ENCODE data around the gene GCN1. TPM values are rescaled to one million over a fixed set of nuclear protein-coding genes. Genes with fewer than 3 reads are reported as not detected.
A peak's percentile ranks its signal among the peaks of the same experiment; 100 is the strongest.

The GCN1 gene
- total and polyA plus RNA-seq, 10 donors = 10.4 to 131 (median 95.5) TPM

GRCh38 chr12:120081641-120082040 lies 112.9 kb downstream of the GCN1 start:
- Histone ChIP-seq H3K4me1 (peaks cover 2 to 7% (median 4%) of the 10 kb centered on the region in 6 donors), H3K36me3 (no peaks in the 10 kb centered on the region), H3K4me3 (no peak overlapping the region), H3K27me3 (replicated peaks in 1 of 7) (no peaks in the 10 kb centered on the region), H3K9me3 (no peaks in the 10 kb centered on the region), H3K27ac (no peak overlapping the region)
- TF ChIP-seq CTCF (IDR thresholded peaks at IDR 0.05 in 8 of 11, conservative IDR thresholded peaks at IDR 0.05 in 3 of 11) = no peak
- no peak for TF ChIP-seq POLR2A (IDR thresholded peaks at IDR 0.05)
- no peak for TF ChIP-seq POLR2AphosphoS5 (IDR thresholded peaks at IDR 0.05)
- no peak for DNase-seq
- intact Hi-C loops (cut with DNase I; ENCODE audit: low total_unique reads) = no loop called here
- 95 to 98% (median 96%) methylated on average over 2 of the region's 2 CpGs for WGBS, 5 donors

- 68 to 85% (median 76%) methylated on average over 9 of the region's 9 CpGs for WGBS, 5 donors
- H3K27me3 ChIP-seq (replicated peaks in 1 of 7) = no peaks in the 10 kb centered on the region
- intact Hi-C loops (cut with DNase I; ENCODE audit: low total_unique reads) = no loop called here
Observed at GRCh38 chr12:120079411-120080400, 114.8 kb downstream of the GCN1 start.

GRCh38 chr12:120078868-120079267 lies 115.6 kb downstream of the GCN1 start:
- H3K36me3 ChIP-seq = no peaks in the 10 kb centered on the region
- 61 to 87% (median 68%) methylated on average over 5 of the region's 5 CpGs for WGBS, 5 donors
- DNase-seq = peak; percentile 66
- H3K9me3 ChIP-seq = no peaks in the 10 kb centered on the region
- H3K27ac ChIP-seq = no peak overlapping the region
- peaks cover 0 to 11% (median 0%) of the 10 kb centered on the region in 6 donors for H3K4me1 ChIP-seq
- TF ChIP-seq POLR2AphosphoS5 (IDR thresholded peaks at IDR 0.05) = no peak
- no peak for TF ChIP-seq POLR2A (IDR thresholded peaks at IDR 0.05)
- TF ChIP-seq CTCF (IDR thresholded peaks at IDR 0.05 in 8 of 11, conservative IDR thresholded peaks at IDR 0.05 in 3 of 11) = no peak
- H3K27me3 ChIP-seq (replicated peaks in 1 of 7) = no peaks in the 10 kb centered on the region
- H3K4me3 ChIP-seq = no peak overlapping the region
- intact Hi-C loops (cut with DNase I; ENCODE audit: low total_unique reads) = no loop called here

More at GRCh38 chr12:120079411-120080400, 114.8 kb downstream of the GCN1 start:
- H3K36me3 ChIP-seq = no peaks in the 10 kb centered on the region
- peaks cover 0 to 8% (median 0%) of the 10 kb centered on the region in 6 donors for H3K4me1 ChIP-seq
- peak; percentile 54 for DNase-seq
- no peak overlapping the region for H3K4me3 ChIP-seq
- TF ChIP-seq POLR2A (IDR thresholded peaks at IDR 0.05) (no peak), CTCF (IDR thresholded peaks at IDR 0.05 in 8 of 11, conservative IDR thresholded peaks at IDR 0.05 in 3 of 11) (no peak)
- no peaks in the 10 kb centered on the region for H3K9me3 ChIP-seq
- no peak overlapping the region for H3K27ac ChIP-seq

GRCh38 chr12:120077260-120077659 lies 117.3 kb downstream of the GCN1 start:
- TF ChIP-seq POLR2A (IDR thresholded peaks at IDR 0.05) (no peak), POLR2AphosphoS5 (IDR thresholded peaks at IDR 0.05) (no peak), CTCF (IDR thresholded peaks at IDR 0.05 in 8 of 11, conservative IDR thresholded peaks at IDR 0.05 in 3 of 11) (no peak)
- DNase-seq = peak; percentile 45
- intact Hi-C loops (cut with DNase I; ENCODE audit: low total_unique reads) = no loop called here
- Histone ChIP-seq H3K9me3 (no peaks in the 10 kb centered on the region), H3K27me3 (replicated peaks in 1 of 7) (no peaks in the 10 kb centered on the region), H3K27ac (no peak overlapping the region), H3K4me1 (peaks cover 0 to 11% (median 0%) of the 10 kb centered on the region in 6 donors), H3K4me3 (no peak overlapping the region), H3K36me3 (peaks cover 0 to 10% (median 0%) of the 10 kb centered on the region in 6 donors)
- WGBS, 5 donors = 87 to 93% (median 90%) methylated on average over 6 of the region's 6 CpGs

Data from spleen (tissue), 11 donors.